Kidney (tissue), 14 donors: Measurements from ENCODE around the gene OSBPL2. TPM values are rescaled to one million over a fixed set of nuclear protein-coding genes. Genes with fewer than 3 reads are reported as not detected.
A peak's percentile ranks its signal among the peaks of the same experiment; 100 is the strongest.

Experiments used
- DNase-seq, 5 donors: peaks; one replicate each; pipeline ENCODE4 v3.0.0-alpha.2; 2013 to 2020
- FAIRE-seq: peaks from 2 replicates; lab custom pipeline; 2012; peaks lifted over from hg19 to GRCh38; lab: Jason Lieb, UNC
- H3K27ac ChIP-seq, 2 donors: one replicate each; pipeline ENCODE4 v1.7.0; 2013; ENCODE audit warnings: low read depth in 2 of 2, low read length in 2 of 2, inconsistent platforms in 1 of 2
- H3K27me3 ChIP-seq: one replicate; pipeline ENCODE4 v1.7.1; 2013; ENCODE audit warnings: low read length, inconsistent platforms; ENCODE audit not compliant: control insufficient read depth, insufficient read depth
- H3K36me3 ChIP-seq, 3 donors: one replicate each; pipeline versions ENCODE4 v1.7.0 to v1.7.1; 2013; ENCODE audit warnings: low read length in 3 of 3, control low read depth in 1 of 3, inconsistent platforms in 1 of 3; ENCODE audit not compliant: insufficient read depth in 3 of 3, control insufficient read depth in 2 of 3
- H3K4me1 ChIP-seq, 3 donors: one replicate each; pipeline versions ENCODE4 v1.7.0 to v1.7.1; 2013; ENCODE audit warnings: low read length in 3 of 3, inconsistent platforms in 1 of 3, low read depth in 1 of 3; ENCODE audit not compliant: control insufficient read depth in 2 of 3, insufficient read depth in 2 of 3
- H3K4me3 ChIP-seq, 3 donors: one replicate each; pipeline versions ENCODE4 v1.7.0 to v1.8.1; 2013; ENCODE audit warnings: low read length in 3 of 3, control low read depth in 1 of 3, inconsistent platforms in 1 of 3
- H3K9ac ChIP-seq, 3 donors: one replicate each; pipeline versions ENCODE4 v1.7.0 to v1.7.1; 2013; ENCODE audit warnings: low read length in 3 of 3, control low read depth in 1 of 3, inconsistent platforms in 1 of 3
- H3K9me3 ChIP-seq, 3 donors: one replicate each; pipeline versions ENCODE4 v1.7.0 to v1.7.1; 2013; ENCODE audit warnings: low read length in 3 of 3, control low read depth in 1 of 3, inconsistent platforms in 1 of 3; ENCODE audit not compliant: control insufficient read depth in 2 of 3, insufficient read depth in 1 of 3
- intact Hi-C: fragments of 100-400 bp; cut with DNase I; formaldehyde crosslinking; loops from one replicate; pipeline ENCODE4 v1.11.1; 2022
- polyA plus RNA-seq: library from polyadenylated mRNA; stranded (reverse); fragments of 350-450 nt; fragmentation: Illumina TruSeq; extraction: RNeasy Lipid Tissue Mini Kit (QIAGEN cat#74804); gene quantifications from one replicate; pipeline ENCODE4 v1.2.3, GENCODE V29; 2014; ENCODE audit warnings: low read depth, low replicate concordance; ENCODE audit not compliant: insufficient read depth
- total RNA-seq: library from RNA; stranded (reverse); fragmentation: NEBNext Ultra II Directional; extraction: Animal tissue kit (Norgen Biotek cat#: 25700); gene quantifications from one replicate; pipeline ENCODE4 v1.2.1, GENCODE V29; 2021
- TF ChIP-seq, protein P1 (sequence below): IDR thresholded peaks from 3 replicates; pipeline ENCODE4 v1.5.1; 2012; ENCODE audit warnings: mild to moderate bottlenecking, moderate library complexity, borderline replicate concordance; ENCODE audit not compliant: insufficient read depth; ENCODE audit errors: extremely low read depth
- donor health status: control.
- donor health status: control.
- donor health status: control.
- donor health status: control.
- donor health status: control.
- donor health status: DM: yes; HTN: yes; CAD: no.
- donor health status: Normal renal cell carcinoma (clear cell type).

OSBPL2 gene
- total and polyA plus RNA-seq, 2 donors from 2014 or later, result 20.4 to 57.1 TPM

DNA sequence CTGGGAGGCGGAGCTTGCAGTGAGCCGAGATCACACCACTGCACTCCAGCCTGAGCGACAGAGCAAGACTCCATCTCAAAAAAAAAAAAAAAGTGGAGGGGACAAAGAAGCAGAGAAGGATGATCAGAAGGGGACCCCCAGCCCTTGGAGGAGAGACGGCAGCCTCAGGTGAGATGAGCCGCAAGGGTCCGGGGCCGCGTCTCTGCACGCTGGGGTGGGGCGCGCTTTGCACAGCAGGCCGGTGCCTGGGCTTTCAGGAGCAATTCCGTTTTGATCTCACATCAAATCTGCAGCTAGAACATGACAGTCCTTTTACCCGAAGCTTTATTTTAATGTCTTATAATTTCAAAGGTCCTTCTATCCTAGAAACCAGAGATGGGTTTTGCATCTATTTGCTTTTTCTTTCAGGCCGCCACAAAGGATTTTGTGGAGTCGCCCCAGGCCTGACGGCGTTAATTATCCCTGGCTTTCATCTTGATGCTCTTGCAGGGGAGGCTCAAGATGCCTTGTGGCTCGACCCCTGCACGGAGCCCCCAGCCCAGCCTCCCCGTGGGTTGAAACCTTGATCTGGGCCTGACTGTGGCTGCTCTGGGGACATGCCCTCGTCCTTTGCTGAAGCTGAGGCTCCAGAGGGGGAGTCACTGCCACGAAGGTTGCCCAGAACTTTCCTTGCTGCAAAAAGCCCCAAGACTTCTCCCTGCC lies 35.5 kb upstream of the OSBPL2 start:
- intact Hi-C loops, result no loop called here
- TF ChIP-seq, protein P1, sequence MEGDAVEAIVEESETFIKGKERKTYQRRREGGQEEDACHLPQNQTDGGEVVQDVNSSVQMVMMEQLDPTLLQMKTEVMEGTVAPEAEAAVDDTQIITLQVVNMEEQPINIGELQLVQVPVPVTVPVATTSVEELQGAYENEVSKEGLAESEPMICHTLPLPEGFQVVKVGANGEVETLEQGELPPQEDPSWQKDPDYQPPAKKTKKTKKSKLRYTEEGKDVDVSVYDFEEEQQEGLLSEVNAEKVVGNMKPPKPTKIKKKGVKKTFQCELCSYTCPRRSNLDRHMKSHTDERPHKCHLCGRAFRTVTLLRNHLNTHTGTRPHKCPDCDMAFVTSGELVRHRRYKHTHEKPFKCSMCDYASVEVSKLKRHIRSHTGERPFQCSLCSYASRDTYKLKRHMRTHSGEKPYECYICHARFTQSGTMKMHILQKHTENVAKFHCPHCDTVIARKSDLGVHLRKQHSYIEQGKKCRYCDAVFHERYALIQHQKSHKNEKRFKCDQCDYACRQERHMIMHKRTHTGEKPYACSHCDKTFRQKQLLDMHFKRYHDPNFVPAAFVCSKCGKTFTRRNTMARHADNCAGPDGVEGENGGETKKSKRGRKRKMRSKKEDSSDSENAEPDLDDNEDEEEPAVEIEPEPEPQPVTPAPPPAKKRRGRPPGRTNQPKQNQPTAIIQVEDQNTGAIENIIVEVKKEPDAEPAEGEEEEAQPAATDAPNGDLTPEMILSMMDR, result no peak
- Histone ChIP-seq H3K9ac (no peak overlapping the region), H3K4me3 (no peak overlapping the region), H3K4me1 (no peaks in the 10 kb centered on the region), H3K27ac (no peak overlapping the region), H3K9me3 (no peaks in the 10 kb centered on the region), H3K27me3 (no peaks in the 10 kb centered on the region), H3K36me3 (peaks cover 0 to 18% (median 14%) of the 10 kb centered on the region in 3 donors)
- FAIRE-seq (no peak), DNase-seq (peak in 1 of 5 donors; percentile 39)

DNA sequence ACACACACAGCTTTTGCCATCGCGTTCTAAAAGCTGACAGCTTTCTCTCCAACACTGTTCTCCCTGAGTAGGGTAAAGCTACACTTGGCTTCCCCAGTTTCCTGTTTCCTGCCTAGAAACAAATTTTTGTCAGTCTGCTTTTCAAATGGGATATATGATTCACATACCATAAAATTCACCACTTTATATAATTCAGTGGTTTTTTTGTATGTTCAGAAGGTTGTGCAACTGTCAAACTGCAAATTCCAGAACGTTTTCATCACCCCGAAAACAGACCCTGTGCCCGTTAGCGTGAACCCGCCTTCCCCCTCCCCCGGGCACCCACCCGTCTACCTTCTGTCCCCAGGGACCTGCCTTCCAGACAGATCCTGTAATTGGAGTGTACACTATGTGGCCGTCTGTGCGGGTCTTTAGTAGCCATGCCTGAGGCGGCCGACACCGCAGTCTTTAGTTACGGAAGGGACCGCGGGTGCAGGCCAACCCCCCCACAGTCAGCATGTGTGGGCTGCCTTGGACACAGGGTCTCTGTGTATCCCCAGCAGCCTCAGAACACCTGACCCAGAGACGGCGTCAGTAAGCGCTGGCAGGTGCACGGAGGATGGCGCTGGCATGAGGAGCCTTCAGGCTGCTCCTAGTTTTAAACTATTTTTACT lies 34.8 kb upstream of the OSBPL2 start:
- no peak overlapping the region for H3K9ac ChIP-seq
- TF ChIP-seq, protein P1, result no peak
- intact Hi-C loops, result no loop called here
- no peaks in the 10 kb centered on the region for H3K9me3 ChIP-seq
- no peaks in the 10 kb centered on the region for H3K4me1 ChIP-seq
- H3K36me3 ChIP-seq, result peaks cover 0 to 12% (median 10%) of the 10 kb centered on the region in 3 donors
- H3K4me3 ChIP-seq, result no peak overlapping the region
- H3K27ac ChIP-seq, result no peak overlapping the region
- FAIRE-seq (no peak), DNase-seq (peak in 1 of 5 donors; percentile 52)
- H3K27me3 ChIP-seq, result no peaks in the 10 kb centered on the region

GRCh38 chr20:62205618-62206387 lies 32.5 kb upstream of the OSBPL2 start:
- intact Hi-C loops, result no loop called here
- Histone ChIP-seq H3K4me3 (no peak overlapping the region), H3K9ac (no peak overlapping the region), H3K27ac (no peak overlapping the region), H3K36me3 (no peaks in the 10 kb centered on the region), H3K9me3 (no peaks in the 10 kb centered on the region), H3K4me1 (no peaks in the 10 kb centered on the region), H3K27me3 (no peaks in the 10 kb centered on the region)
- FAIRE-seq, result no peak
- TF ChIP-seq, protein P1, result no peak
- DNase-seq, result peak in 1 of 5 donors; percentile 73
